PC-3 (cell line): ENCODE measurements around the gene SERTAD3. TPM values are rescaled to one million over a fixed set of nuclear protein-coding genes. Genes with fewer than 3 reads are reported as not detected.
A peak's percentile ranks its signal among the peaks of the same experiment; 100 is the strongest.
"Not testable (repeated sequence)": the region's sequence is repeated elsewhere in the genome, so short reads cannot be mapped to it uniquely, and the experiment has no call there.

Experiments used
- ATAC-seq: fragments of 200-7000 bp; cut with Tn5 transposase; 2 replicates; pipeline ENCODE4 v1.9.1; 2020; ENCODE audit warnings: mild to moderate bottlenecking, moderate library complexity
- BruUV-seq: library from RNA; stranded (reverse); fragments of 400-500 nt; replicated peaks from 2 replicates; lab custom pipeline; 2021; lab: Mats Ljungman, UMichigan
- CTCF ChIA-PET: fragments of 300-600 bp; sonication (Branson Sonifier 250); formaldehyde crosslinking; loops from one replicate; lab custom pipeline; 2022; ENCODE audit warnings: antibody characterized with exemption; lab: Charles Lee
- POLR2A ChIA-PET: fragments of 300-600 bp; sonication (Branson Sonifier 250); formaldehyde crosslinking; loops from one replicate; lab custom pipeline; 2022; ENCODE audit warnings: antibody characterized with exemption; ENCODE audit not compliant: unreplicated experiment; lab: Charles Lee
- DNase-seq: peaks from one replicate; pipeline ENCODE4 v3.0.0-alpha.2; 2015
- H2AFZ ChIP-seq: fragments of 300-600 bp; sonication (generic); 2 replicates; pipeline ENCODE4 v1.6.0; 2016; ENCODE audit warnings: antibody characterized with exemption, low read length
- H3F3A ChIP-seq: fragments of 300-600 bp; sonication (generic); one replicate; pipeline ENCODE4 v1.6.0; 2017; ENCODE audit warnings: antibody characterized with exemption, low read length, control low read depth, mild to moderate bottlenecking; ENCODE audit not compliant: unreplicated experiment
- H3K27ac ChIP-seq: fragments of 300-600 bp; sonication (generic); 2 replicates; pipeline ENCODE4 v1.5.1; 2016; ENCODE audit warnings: mild to moderate bottlenecking, low read length
- H3K27me3 ChIP-seq: fragments of 300-600 bp; sonication (generic); 2 replicates; pipeline ENCODE4 v1.6.1; 2016; ENCODE audit warnings: low read length, mixed read lengths
- H3K36me3 ChIP-seq: fragments of 300-600 bp; sonication (generic); 2 replicates; pipeline ENCODE4 v1.6.1; 2016; ENCODE audit warnings: low read depth, mixed run types, low read length, mixed read lengths
- H3K4me1 ChIP-seq: fragments of 300-600 bp; sonication (generic); 2 replicates; pipeline ENCODE4 v1.5.1; 2016; ENCODE audit warnings: low read length; ENCODE audit not compliant: insufficient read depth
- H3K4me2 ChIP-seq: fragments of 300-600 bp; sonication (generic); 2 replicates; pipeline ENCODE4 v1.6.0; 2016; ENCODE audit warnings: low read length
- H3K4me3 ChIP-seq: fragments of 300-600 bp; sonication (generic); 2 replicates; pipeline ENCODE4 v1.5.1; 2016; ENCODE audit warnings: mild to moderate bottlenecking, low read length, mixed read lengths
- H3K79me2 ChIP-seq: fragments of 300-600 bp; sonication (generic); 2 replicates; pipeline ENCODE4 v1.6.1; 2017; ENCODE audit warnings: low read length, mixed read lengths
- H3K9ac ChIP-seq: fragments of 300-600 bp; sonication (generic); 2 replicates; pipeline ENCODE4 v1.6.0; 2016; ENCODE audit warnings: mild to moderate bottlenecking, low read length
- H3K9me2 ChIP-seq: fragments of 300-600 bp; sonication (generic); replicated peaks from 2 replicates; pipeline ENCODE4 v1.6.1; 2016; ENCODE audit warnings: mixed run types, low read length, mixed read lengths
- H3K9me3 ChIP-seq: fragments of 300-600 bp; sonication (generic); 2 replicates; pipeline ENCODE4 v1.6.1; 2016; ENCODE audit warnings: low read length, mixed read lengths
- H4K20me1 ChIP-seq: fragments of 300-600 bp; sonication (generic); 2 replicates; pipeline ENCODE4 v1.6.1; 2016; ENCODE audit warnings: low read length, mixed read lengths
- EZH2 ChIP-seq: fragments of 300-600 bp; sonication (generic); IDR thresholded peaks from one replicate; pipeline ENCODE4 v1.6.1; 2017; ENCODE audit warnings: antibody characterized with exemption, mild to moderate bottlenecking, low read length; ENCODE audit not compliant: unreplicated experiment
- EZH2phosphoT487 ChIP-seq: fragments of 300-600 bp; sonication (generic); IDR thresholded peaks from 2 replicates; pipeline ENCODE4 v1.6.1; 2018; ENCODE audit warnings: mild to moderate bottlenecking, antibody characterized with exemption, low read length, borderline replicate concordance
- intact Hi-C: fragments of 100-400 bp; cut with micrococcal nuclease; formaldehyde crosslinking; loops from 2 replicates; pipeline ENCODE4 v1.9.0; 2023
- total RNA-seq: library from RNA; depleted of rRNA; stranded (reverse); fragments of >200 nt; gene quantifications from 2 replicates; pipeline ENCODE4 v1.2.3, GENCODE V29; 2014
- TF ChIP-seq, protein P1 (sequence below): fragments of 300-600 bp; sonication (generic); conservative IDR thresholded peaks from 2 replicates; pipeline ENCODE4 v1.5.1; 2017; ENCODE audit warnings: antibody characterized with exemption, low read depth, mild to moderate bottlenecking, low read length

The SERTAD3 gene
- total RNA-seq, 1 experiment from 2014 or later: 7.9 TPM

DNA sequence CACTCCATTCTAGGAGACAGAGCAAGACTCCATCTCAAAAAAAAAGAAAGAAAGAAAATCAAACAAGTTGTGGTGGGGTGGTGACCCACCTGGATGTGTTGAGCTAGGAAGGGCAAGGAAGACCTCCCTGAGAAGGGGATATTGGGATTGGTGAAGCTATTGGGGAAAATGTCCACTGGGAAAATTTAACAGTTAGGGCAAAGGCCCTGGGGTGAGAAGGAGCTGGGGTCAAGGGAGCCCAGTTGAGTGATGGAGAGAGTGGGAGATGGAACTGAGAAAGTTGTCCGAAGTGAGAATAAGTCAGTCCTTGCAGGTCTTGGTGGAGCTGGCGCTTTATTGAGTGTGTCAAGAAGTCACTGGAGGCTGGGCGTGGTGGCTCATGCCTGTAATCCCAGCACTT is 5.9 kb downstream of the SERTAD3 start:
- Histone ChIP-seq H3K4me2 (no peak overlapping the region), H3K27ac (no peak overlapping the region), H3K4me1 (peaks cover 13% of the 10 kb centered on the region; the same call in 1 of the 2 replicates), H3K9me3 (no peaks in the 10 kb centered on the region), H3K9me2 (no peaks in the 10 kb centered on the region), H3F3A (no peaks in the 10 kb centered on the region), H3K79me2 (peaks cover 23% of the 10 kb centered on the region), H3K36me3 (peaks cover 12% of the 10 kb centered on the region; the same call in 1 of the 2 replicates), H3K9ac (no peak overlapping the region), H2AFZ (no peak overlapping the region), H4K20me1 (peaks cover 9% of the 10 kb centered on the region; the same call in 1 of the 2 replicates), H3K4me3 (no peak overlapping the region), H3K27me3 (no peaks in the 10 kb centered on the region)
- POLR2A ChIA-PET: no interaction called here
- no peak for TF ChIP-seq EZH2
- TF ChIP-seq, protein P1, sequence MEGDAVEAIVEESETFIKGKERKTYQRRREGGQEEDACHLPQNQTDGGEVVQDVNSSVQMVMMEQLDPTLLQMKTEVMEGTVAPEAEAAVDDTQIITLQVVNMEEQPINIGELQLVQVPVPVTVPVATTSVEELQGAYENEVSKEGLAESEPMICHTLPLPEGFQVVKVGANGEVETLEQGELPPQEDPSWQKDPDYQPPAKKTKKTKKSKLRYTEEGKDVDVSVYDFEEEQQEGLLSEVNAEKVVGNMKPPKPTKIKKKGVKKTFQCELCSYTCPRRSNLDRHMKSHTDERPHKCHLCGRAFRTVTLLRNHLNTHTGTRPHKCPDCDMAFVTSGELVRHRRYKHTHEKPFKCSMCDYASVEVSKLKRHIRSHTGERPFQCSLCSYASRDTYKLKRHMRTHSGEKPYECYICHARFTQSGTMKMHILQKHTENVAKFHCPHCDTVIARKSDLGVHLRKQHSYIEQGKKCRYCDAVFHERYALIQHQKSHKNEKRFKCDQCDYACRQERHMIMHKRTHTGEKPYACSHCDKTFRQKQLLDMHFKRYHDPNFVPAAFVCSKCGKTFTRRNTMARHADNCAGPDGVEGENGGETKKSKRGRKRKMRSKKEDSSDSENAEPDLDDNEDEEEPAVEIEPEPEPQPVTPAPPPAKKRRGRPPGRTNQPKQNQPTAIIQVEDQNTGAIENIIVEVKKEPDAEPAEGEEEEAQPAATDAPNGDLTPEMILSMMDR: no peak
- TF ChIP-seq EZH2phosphoT487: no peak
- no peak for ATAC-seq
- CTCF ChIA-PET: no interaction called here
- no peak for DNase-seq
- no TSS peak for BruUV-seq
- intact Hi-C loops: no loop called here

DNA sequence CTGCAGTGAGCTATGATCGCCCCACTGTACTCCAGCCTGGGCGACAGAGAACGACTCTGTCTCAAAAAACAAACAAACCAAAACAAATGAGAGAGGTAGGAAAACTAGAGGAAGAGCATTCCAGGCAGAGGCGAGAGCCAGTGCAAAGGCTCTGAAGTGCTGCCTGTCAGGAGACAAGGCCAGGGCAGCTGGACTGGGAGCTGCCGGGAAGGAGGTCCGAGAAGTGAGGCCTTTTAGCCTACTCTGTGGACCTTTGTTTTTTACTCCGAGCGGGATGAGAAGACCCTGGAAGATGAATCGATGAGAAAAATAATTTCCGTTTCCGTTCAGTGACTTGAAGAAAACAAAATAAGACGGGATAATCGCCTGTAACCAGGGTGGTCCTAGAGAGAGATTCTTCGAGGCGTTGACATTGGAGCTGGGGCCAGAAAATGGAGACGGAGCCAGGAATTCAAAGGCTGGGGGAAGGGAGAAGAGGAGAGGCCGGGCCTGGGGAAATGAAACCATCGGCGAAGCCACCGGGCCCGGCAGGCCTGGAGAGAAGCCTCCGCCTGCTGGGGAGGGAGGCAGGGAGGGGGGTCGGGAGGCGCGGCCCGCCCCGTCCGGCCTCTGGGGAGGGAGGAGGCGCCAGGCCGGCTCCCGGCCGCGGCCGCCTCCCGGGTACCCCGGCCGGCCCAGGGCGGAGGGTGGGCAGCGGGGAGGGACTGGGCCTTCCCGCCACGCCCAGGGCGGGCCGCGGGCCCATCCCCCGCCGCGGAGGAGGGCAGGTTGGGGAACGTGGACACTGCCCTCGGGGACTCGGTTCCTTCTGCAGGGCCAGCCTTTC is 10.5 kb downstream of the SERTAD3 start:
- H3K36me3 ChIP-seq: no peaks in the 10 kb centered on the region
- ChIA-PET CTCF (interaction anchor here (0.5 to 0.6 kb wide), 2 partner anchors 200 to 242 kb away, joined by 3 to 10 read pairs; no protein-coding TSS in a partner anchor), POLR2A (interaction anchor here (0.5 to 2.0 kb wide), 2 partner anchors 13 to 137 kb away, joined by 4 to 19 read pairs; no protein-coding TSS in a partner anchor)
- no peaks in the 10 kb centered on the region for H4K20me1 ChIP-seq
- intact Hi-C loops: no loop called here
- H3K9me2 ChIP-seq: no peaks in the 10 kb centered on the region
- peak; percentile 93 for ATAC-seq
- TSS peak; percentile 99 for BruUV-seq
- no peaks in the 10 kb centered on the region for H3K79me2 ChIP-seq
- peaks cover 16% of the 10 kb centered on the region; the same call in 1 of the 2 replicates for H3K4me1 ChIP-seq
- TF ChIP-seq EZH2 (no peak), EZH2phosphoT487 (no peak)
- TF ChIP-seq, protein P1: no peak
- H3K4me2 ChIP-seq: peak overlapping the region; percentile 99
- H3K27ac ChIP-seq: peak overlapping the region; percentile 94
- peak overlapping the region; percentile 73 for H3K4me3 ChIP-seq
- no peaks in the 10 kb centered on the region for H3F3A ChIP-seq
- peak overlapping the region; percentile 87 for H3K9ac ChIP-seq
- H3K27me3 ChIP-seq: no peaks in the 10 kb centered on the region
- DNase-seq: peak; percentile 89
- H3K9me3 ChIP-seq: no peaks in the 10 kb centered on the region
- H2AFZ ChIP-seq: peak overlapping the region; percentile 90

DNA sequence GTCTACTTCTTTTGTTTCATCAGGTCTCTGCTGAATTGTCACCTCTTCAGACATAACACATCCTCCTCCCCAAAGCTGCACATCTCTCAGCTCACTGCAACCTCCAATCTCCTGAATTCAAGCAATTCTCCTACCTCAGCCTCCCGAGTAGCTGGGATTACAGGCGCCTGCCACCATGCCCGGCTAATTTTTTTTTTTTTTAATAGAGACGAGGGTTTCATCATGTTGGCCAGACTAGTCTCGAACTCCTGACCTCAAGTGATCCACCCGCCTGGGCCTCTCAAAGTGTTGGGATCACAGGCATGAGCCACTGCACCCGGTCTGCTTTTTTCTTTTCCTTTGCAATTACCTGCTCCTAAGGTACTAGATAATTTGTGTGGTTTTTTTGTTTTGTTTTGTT is 11.4 kb downstream of the SERTAD3 start:
- H3K79me2 ChIP-seq, DNase-seq, BruUV-seq, H4K20me1 ChIP-seq, H3K9me2 ChIP-seq, H3K36me3 ChIP-seq, intact Hi-C loops, H3F3A ChIP-seq, H3K9me3 ChIP-seq, H3K27me3 ChIP-seq, ATAC-seq: not testable (repeated sequence)
- peak overlapping the region; percentile 73 for H3K4me3 ChIP-seq
- peak overlapping the region; percentile 94 for H3K27ac ChIP-seq
- peak overlapping the region; percentile 87 for H3K9ac ChIP-seq
- peaks cover 16% of the 10 kb centered on the region; the same call in 1 of the 2 replicates for H3K4me1 ChIP-seq
- peak overlapping the region; percentile 90; the same call in 1 of the 2 replicates for H2AFZ ChIP-seq
- ChIA-PET CTCF (interaction anchor here (0.6 kb wide), 1 partner anchor 241 kb away, joined by 10 read pairs; no protein-coding TSS in a partner anchor), POLR2A (interaction anchor here (2.0 kb wide), 1 partner anchor 12 kb away, joined by 4 read pairs; no protein-coding TSS in a partner anchor)
- peak overlapping the region; percentile 99 for H3K4me2 ChIP-seq
